ENCODE data around the gene ZNF26.

Gene ZNF26

DNA sequence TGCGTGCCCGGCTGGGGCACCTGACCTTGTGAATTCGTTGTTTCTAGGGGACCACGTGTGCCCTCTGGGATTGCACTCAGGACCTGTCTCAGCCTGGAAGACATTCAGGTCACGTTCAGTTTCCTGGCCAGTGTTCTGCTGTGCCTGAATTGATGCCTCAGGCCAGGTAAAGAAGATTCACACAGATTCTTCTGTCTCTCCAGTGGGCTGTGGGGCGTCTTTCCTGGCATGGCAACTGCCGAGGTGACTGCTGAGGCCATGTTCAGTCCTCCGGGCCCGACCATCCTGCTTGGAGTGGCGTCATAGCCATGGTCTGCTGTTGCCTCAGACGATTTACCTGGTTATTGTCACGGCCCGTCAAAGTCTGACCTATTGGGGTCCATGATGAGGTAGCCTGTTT is 43.6 kb upstream of the ZNF26 start:
- H3K4me3 ChIP-seq (ENCODE audit: insufficient read length, low read depth): no peak overlapping the region
- no peaks in the 10 kb centered on the region for H3K27me3 ChIP-seq (ENCODE audit: insufficient read depth, insufficient read length)
- H3K9ac ChIP-seq (ENCODE audit: insufficient read length, low read depth): no peak overlapping the region
- H3K4me1 ChIP-seq (ENCODE audit: insufficient read depth, insufficient read length): no peaks in the 10 kb centered on the region
- peaks cover 70% of the 10 kb centered on the region for H3K36me3 ChIP-seq (ENCODE audit: insufficient read depth, insufficient read length, low read length)
- peaks cover 44% of the 10 kb centered on the region for H3K9me3 ChIP-seq (ENCODE audit: insufficient read depth, low read length)
- DNase-seq (ENCODE audit: low read depth, low spot score): no peak
- TF ChIP-seq SUZ12 (IDR thresholded peaks at IDR 0.05; ENCODE audit: extremely low read depth, insufficient read depth, insufficient read length) (no peak), ZNF274 (IDR thresholded peaks at IDR 0.05; ENCODE audit: low read depth, low read length) (no peak), YY1 (IDR thresholded peaks at IDR 0.05; ENCODE audit: insufficient read depth, insufficient read length) (no peak)

DNA sequence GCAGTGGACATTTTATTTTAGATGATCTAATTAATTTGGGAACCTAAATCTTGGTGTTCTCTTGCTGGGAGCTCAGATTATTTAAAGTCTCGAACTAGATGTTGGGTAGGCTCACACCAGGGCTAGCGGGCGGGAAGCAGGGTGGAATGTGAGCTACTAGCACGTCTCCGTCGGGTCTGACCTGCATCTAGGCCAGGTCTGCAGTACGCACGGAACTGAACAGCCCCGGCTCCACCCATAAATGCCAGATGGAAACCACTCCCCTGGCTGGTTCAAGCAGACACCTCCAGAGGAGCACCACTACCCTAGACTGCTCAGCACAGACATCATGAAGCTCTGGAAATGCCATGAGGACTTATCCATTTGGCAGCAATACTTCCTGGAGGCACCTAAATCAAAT is 40.4 kb upstream of the ZNF26 start:
- Histone ChIP-seq H3K4me1 (ENCODE audit: insufficient read depth, insufficient read length) (no peaks in the 10 kb centered on the region), H3K36me3 (ENCODE audit: insufficient read depth, insufficient read length, low read length) (peaks cover 85% of the 10 kb centered on the region), H3K27me3 (ENCODE audit: insufficient read depth, insufficient read length) (no peaks in the 10 kb centered on the region), H3K9ac (ENCODE audit: insufficient read length, low read depth) (no peak overlapping the region), H3K4me3 (ENCODE audit: insufficient read length, low read depth) (no peak overlapping the region), H3K9me3 (ENCODE audit: insufficient read depth, low read length) (peaks cover 36% of the 10 kb centered on the region; the same call in 1 of the 2 replicates)
- TF ChIP-seq YY1 (IDR thresholded peaks at IDR 0.05; ENCODE audit: insufficient read depth, insufficient read length): no peak
- no peak for TF ChIP-seq ZNF274 (IDR thresholded peaks at IDR 0.05; ENCODE audit: low read depth, low read length)
- no peak for TF ChIP-seq SUZ12 (IDR thresholded peaks at IDR 0.05; ENCODE audit: extremely low read depth, insufficient read depth, insufficient read length)
- DNase-seq (ENCODE audit: low read depth, low spot score): no peak

DNA sequence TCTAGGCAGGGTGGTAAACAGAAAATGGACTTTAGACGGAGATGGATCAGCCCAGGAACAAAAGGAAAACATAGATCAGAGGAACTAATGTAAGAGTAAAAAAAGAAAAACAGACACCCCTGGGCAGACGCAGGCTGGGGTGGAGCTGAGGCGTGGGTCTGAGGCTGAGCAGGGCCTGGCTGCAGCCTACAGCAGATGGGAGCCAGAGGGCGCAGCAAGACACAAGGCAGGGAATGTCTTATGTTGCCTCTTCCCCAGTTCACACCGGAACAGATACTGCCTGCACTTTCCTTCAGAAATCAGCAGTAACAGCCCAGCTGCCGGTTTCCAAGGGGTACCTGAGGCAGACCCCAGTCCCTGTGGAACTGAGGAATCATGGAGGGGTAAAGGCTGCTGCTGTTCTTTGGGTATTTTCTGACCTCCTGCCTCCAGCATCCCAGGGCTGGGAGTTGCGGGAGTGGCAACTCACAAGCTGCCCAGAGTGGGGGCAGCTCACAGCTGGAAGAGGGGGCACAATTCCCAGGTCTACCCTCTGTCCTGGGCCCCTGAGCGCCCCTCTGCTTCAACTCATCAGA is 39.8 kb upstream of the ZNF26 start:
- no peak for DNase-seq (ENCODE audit: low read depth, low spot score)
- no peaks in the 10 kb centered on the region for H3K27me3 ChIP-seq (ENCODE audit: insufficient read depth, insufficient read length)
- TF ChIP-seq YY1 (IDR thresholded peaks at IDR 0.05; ENCODE audit: insufficient read depth, insufficient read length): no peak
- no peak for TF ChIP-seq ZNF274 (IDR thresholded peaks at IDR 0.05; ENCODE audit: low read depth, low read length)
- no peak for TF ChIP-seq SUZ12 (IDR thresholded peaks at IDR 0.05; ENCODE audit: extremely low read depth, insufficient read depth, insufficient read length)
- H3K9ac ChIP-seq (ENCODE audit: insufficient read length, low read depth): no peak overlapping the region
- no peak overlapping the region for H3K4me3 ChIP-seq (ENCODE audit: insufficient read length, low read depth)
- no peaks in the 10 kb centered on the region for H3K4me1 ChIP-seq (ENCODE audit: insufficient read depth, insufficient read length)
- H3K36me3 ChIP-seq (ENCODE audit: insufficient read depth, insufficient read length, low read length): peaks cover 80% of the 10 kb centered on the region
- peaks cover 36% of the 10 kb centered on the region; the same call in 1 of the 2 replicates for H3K9me3 ChIP-seq (ENCODE audit: insufficient read depth, low read length)

DNA sequence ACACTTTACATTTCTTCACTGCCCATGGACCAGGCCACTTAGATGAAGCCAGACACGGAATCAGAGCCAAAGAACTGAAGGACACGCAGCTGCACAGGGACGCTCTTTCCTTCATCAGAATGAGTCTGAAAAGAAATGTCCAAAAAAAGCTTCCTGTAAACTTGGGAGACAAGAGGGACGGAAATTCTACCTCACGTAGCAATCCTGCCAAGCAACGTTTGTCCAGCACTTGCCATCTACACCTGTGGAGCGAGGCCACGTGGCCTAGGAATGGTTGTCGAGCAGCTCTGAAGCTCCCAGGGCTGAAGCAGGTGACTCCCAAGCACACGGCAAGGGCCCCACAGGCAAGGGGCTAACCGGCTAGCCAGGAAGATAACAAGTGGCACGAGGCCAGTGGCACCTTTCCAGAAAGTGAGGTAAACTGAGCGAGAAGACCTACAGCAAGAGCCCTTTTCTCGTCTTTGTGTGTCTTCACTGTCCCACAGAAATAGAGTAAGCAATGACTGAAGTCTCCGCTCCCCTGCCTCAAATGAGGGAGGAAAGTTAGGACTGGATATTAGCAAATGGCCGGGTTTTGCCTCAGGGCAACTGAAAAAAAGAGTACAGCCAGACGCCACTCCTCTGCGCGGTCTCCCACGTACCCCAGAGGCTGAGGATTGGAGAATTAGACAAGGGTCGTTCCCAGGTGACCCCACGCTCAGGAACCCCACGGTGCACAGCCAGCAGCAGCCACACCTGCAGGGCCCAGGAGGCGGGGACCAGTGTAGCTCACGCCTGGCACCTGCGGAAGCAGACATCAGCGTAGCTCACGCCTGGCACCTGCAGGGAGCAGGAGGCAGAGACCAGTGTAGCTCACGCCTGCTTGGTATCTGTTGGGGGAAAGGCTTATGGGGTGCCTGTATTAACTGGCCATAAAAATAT is 37.8 kb upstream of the ZNF26 start:
- TF ChIP-seq SUZ12 (IDR thresholded peaks at IDR 0.05; ENCODE audit: extremely low read depth, insufficient read depth, insufficient read length): no peak
- TF ChIP-seq ZNF274 (IDR thresholded peaks at IDR 0.05; ENCODE audit: low read depth, low read length): no peak
- no peak for TF ChIP-seq YY1 (IDR thresholded peaks at IDR 0.05; ENCODE audit: insufficient read depth, insufficient read length)
- Histone ChIP-seq H3K4me1 (ENCODE audit: insufficient read depth, insufficient read length) (no peaks in the 10 kb centered on the region), H3K4me3 (ENCODE audit: insufficient read length, low read depth) (no peak overlapping the region), H3K27me3 (ENCODE audit: insufficient read depth, insufficient read length) (no peaks in the 10 kb centered on the region), H3K9ac (ENCODE audit: insufficient read length, low read depth) (no peak overlapping the region), H3K9me3 (ENCODE audit: insufficient read depth, low read length) (peaks cover 33% of the 10 kb centered on the region; the same call in 1 of the 2 replicates), H3K36me3 (ENCODE audit: insufficient read depth, insufficient read length, low read length) (peaks cover 65% of the 10 kb centered on the region)
- DNase-seq (ENCODE audit: low read depth, low spot score): no peak

DNA sequence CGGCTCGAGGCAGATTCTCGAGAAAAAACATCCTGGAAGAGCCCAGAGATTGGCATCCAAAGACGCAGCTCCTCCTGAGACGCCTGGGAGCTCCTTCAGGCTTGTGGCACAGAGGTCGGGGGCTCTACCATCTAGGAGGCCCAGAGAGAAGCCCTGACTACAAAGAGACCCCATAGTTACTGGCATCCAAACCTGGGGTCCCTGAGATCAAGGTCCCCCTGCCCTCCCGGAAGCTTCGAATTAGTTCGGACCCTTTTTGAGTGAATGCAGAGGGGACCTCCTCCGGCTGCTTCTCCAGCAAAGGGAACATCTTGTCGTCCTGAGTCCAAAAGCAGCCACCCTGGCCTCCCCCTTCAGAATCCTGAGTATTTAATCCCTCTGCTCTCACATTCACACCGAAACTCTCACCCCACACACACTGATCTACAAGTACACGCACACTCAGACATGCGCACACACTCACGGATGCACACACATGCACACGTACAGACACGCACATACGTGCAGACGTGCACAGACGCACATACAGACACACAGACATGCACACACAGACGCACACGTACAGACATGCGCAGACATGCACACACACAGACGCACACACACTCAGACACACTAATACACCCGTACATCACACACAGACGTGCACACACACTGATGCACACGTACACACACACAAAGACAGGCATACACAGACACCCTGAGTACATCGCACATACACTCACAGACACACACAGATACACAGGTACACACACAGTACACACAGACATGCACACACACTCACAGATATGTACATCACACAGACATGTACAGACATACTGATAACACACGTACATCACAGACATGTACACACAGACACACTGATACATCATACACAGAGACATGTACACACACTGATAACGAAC is 36.0 kb upstream of the ZNF26 start:
- Histone ChIP-seq H3K9ac (ENCODE audit: insufficient read length, low read depth) (no peak overlapping the region), H3K27me3 (ENCODE audit: insufficient read depth, insufficient read length) (no peaks in the 10 kb centered on the region), H3K36me3 (ENCODE audit: insufficient read depth, insufficient read length, low read length) (peaks cover 47% of the 10 kb centered on the region), H3K4me1 (ENCODE audit: insufficient read depth, insufficient read length) (peaks cover 2% of the 10 kb centered on the region), H3K9me3 (ENCODE audit: insufficient read depth, low read length) (peaks cover 27% of the 10 kb centered on the region; the same call in 1 of the 2 replicates), H3K4me3 (ENCODE audit: insufficient read length, low read depth) (no peak overlapping the region)
- TF ChIP-seq SUZ12 (IDR thresholded peaks at IDR 0.05; ENCODE audit: extremely low read depth, insufficient read depth, insufficient read length) (no peak), YY1 (IDR thresholded peaks at IDR 0.05; ENCODE audit: insufficient read depth, insufficient read length) (no peak), ZNF274 (IDR thresholded peaks at IDR 0.05; ENCODE audit: low read depth, low read length) (no peak)
- DNase-seq (ENCODE audit: low read depth, low spot score): no peak

DNA sequence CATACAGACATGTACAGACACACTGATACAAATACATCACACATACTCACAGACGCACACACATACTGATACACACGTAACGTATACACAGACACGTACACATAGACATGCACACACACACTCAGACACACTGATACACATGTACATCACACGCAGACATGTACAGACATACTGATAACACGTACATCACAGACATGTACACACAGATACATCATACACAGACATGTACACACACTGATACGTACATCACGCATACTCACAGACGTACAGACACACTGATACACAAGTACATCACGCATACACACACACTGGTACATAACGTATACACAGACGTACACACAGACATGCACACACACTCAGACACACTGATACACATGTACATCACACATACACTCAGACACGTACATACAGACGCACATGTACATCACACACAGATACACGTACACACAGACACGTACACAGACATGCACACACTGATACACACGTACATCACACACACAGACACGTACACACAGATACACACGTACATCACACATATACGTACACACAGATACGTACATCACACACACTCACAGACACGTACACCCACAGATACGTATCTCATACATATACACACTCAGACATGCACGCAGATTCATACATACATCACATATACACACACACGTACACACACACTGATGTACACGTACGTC is 35.2 kb upstream of the ZNF26 start:
- H3K9me3 ChIP-seq (ENCODE audit: insufficient read depth, low read length): peaks cover 27% of the 10 kb centered on the region; the same call in 1 of the 2 replicates
- H3K4me3 ChIP-seq (ENCODE audit: insufficient read length, low read depth): no peak overlapping the region
- DNase-seq (ENCODE audit: low read depth, low spot score): no peak
- H3K9ac ChIP-seq (ENCODE audit: insufficient read length, low read depth): no peak overlapping the region
- peaks cover 2% of the 10 kb centered on the region for H3K4me1 ChIP-seq (ENCODE audit: insufficient read depth, insufficient read length)
- H3K27me3 ChIP-seq (ENCODE audit: insufficient read depth, insufficient read length): no peaks in the 10 kb centered on the region
- H3K36me3 ChIP-seq (ENCODE audit: insufficient read depth, insufficient read length, low read length): peaks cover 40% of the 10 kb centered on the region
- TF ChIP-seq SUZ12 (IDR thresholded peaks at IDR 0.05; ENCODE audit: extremely low read depth, insufficient read depth, insufficient read length) (no peak), YY1 (IDR thresholded peaks at IDR 0.05; ENCODE audit: insufficient read depth, insufficient read length) (no peak), ZNF274 (IDR thresholded peaks at IDR 0.05; ENCODE audit: low read depth, low read length) (no peak)
